Omental fat pad (tissue), 4 donors: ENCODE results near the gene JAM2. TPM values are rescaled to one million over a fixed set of nuclear protein-coding genes. Genes with fewer than 3 reads are reported as not detected.

Experiments
- total RNA-seq, 4 donors: library from RNA; depleted of rRNA; stranded (reverse); fragments of >200 nt; gene quantifications; one replicate each; pipeline ENCODE4 v1.1.0, GENCODE V29; 2016

JAM2 gene
- total RNA-seq, 4 donors from 2014 or later = 4.9 to 43.3 (median 11.6) TPM

Other genes starting within 250 kb of the JAM2 start
- gene MRPL39, start 31.8 kb upstream of the JAM2 start, total RNA-seq = 10 to 100 TPM; 14.2 to 18.6 (median 14.9) TPM
- 100 to 1,000 TPM in 1 of 4 donors, 10 to 100 TPM in 3; 69.1 to 110 (median 94.1) TPM for gene ATP5PF, start 95.6 kb downstream of the JAM2 start, total RNA-seq
- gene GABPA, start 95.7 kb downstream of the JAM2 start, total RNA-seq = 10 to 100 TPM; 17.7 to 37.0 (median 20.2) TPM